Hippocampal formation (tissue), 2 donors: ENCODE data around the gene TMEM156.
"Not testable (repeated sequence)": the region's sequence is repeated elsewhere in the genome, so short reads cannot be mapped to it uniquely, and the experiment has no call there.

Source experiments
- DNase-seq, 2 donors: peaks; one replicate each; lab custom pipeline; 2025; lab: John Stamatoyannopoulos, UW

The TMEM156 gene

GRCh38 chr4:38990241-38990640 is 42.0 kb downstream of the TMEM156 start:
- DNase-seq, result no peak

GRCh38 chr4:38989487-38989886 is 42.7 kb downstream of the TMEM156 start:
- no peak for DNase-seq

- DNase-seq, result not testable (repeated sequence)
Observed at GRCh38 chr4:38988353-38988752, 43.9 kb downstream of the TMEM156 start.

GRCh38 chr4:38987491-38987890 is 44.7 kb downstream of the TMEM156 start:
- no peak for DNase-seq

- no peak for DNase-seq
Observed at GRCh38 chr4:38985410-38986100, 46.7 kb downstream of the TMEM156 start.

- peak in 1 of 2 donors; percentile 17 for DNase-seq
Observed at GRCh38 chr4:38983787-38984598, 48.2 kb downstream of the TMEM156 start.

DNA sequence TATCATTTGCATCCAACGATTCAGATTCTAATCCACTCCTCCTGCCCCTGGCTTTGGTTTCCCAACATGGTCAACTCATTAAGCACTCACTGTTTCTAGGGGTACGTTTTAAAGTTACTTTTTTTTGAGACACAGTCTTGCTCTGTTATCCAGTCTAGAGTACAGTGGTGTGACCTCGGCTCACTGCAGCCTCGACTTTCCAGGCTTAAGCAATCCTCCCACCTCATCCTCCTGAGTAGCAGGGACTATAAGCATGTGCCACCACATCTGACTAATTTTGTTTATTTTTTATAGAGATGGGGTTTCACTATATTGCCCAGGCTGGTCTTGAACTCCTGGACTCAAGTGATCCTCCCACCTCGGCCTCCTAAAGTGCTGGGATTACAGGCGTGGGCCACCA is 48.9 kb downstream of the TMEM156 start:
- DNase-seq, result no peak

DNA sequence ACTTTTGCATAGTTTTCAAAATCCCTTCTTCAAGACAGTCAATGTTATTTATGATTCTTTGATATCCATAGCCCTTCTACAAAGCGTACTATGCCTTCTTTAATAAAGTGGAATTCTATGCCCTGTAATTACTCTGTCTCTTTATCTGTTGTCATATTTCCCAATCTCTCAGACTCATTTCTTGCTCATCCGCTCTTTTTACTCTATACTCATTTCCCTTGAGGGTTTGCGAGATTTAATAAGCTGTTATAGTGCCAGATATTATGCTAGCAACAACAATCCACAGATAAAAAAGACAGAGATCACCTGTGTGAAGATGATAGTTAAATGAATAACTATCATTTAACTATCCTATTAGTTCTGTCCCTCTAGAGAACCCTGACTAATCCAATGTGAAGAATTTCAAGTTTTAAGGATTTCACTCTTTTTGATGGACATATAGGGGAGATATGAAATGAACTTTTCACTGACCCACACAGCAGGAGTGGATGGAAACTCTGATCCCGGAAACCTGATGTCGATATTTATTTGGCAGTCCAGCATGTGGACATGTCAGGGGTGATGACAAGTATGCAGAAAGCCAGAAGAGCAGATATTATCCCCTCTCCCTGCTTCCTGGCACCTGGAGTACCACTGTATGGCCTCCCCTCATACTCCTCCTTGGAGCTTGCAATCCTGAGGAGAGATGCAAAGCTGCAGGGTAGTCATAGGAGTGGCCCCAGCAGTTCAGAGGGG is 49.7 kb downstream of the TMEM156 start:
- no peak for DNase-seq

DNA sequence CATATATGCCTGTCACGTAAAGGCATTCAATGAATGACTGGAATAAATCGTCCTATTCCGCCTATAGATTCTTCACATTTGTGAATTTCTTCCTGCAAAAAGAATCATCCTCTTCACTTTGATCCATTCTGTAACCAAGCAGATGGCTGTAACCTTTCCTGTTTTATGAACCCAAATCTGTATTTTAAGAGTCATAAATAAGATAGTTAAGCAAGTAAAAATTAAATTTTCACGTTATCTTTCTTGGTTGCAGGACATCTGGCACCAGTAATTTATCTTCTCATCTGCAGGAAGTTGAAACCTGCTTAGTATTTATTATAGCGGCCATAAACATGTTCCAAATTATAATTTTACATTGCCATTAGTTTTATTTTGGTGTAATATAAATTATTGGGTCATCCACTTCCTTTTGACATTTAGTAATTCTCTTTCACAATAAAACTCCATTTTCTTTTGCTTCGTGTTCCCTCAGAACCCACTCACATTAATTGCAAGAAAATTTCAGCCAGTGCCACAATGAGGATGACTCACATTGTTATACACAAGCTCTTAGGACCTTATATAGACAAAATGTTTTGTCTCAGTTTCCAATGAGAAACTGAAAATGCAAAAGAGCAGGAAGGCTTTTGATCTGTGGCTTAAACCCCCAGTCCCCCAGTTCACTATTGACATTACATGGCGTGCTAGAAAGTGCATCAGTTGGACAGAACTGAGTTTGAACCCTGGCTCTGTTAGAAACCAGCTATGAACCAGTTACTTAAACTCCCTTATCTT is 51.1 kb downstream of the TMEM156 start:
- no peak for DNase-seq

- DNase-seq, result peak in 1 of 2 donors; percentile 10
Observed at GRCh38 chr4:38979511-38980230, 52.5 kb downstream of the TMEM156 start.

GRCh38 chr4:38979081-38979480 is 53.1 kb downstream of the TMEM156 start:
- DNase-seq, result no peak

- DNase-seq, result no peak
Observed at GRCh38 chr4:38976308-38976707, 55.9 kb downstream of the TMEM156 start.

GRCh38 chr4:38968668-38969067 is 63.5 kb downstream of the TMEM156 start:
- DNase-seq, result no peak

GRCh38 chr4:38967260-38968095 is 64.7 kb downstream of the TMEM156 start:
- no peak for DNase-seq

DNA sequence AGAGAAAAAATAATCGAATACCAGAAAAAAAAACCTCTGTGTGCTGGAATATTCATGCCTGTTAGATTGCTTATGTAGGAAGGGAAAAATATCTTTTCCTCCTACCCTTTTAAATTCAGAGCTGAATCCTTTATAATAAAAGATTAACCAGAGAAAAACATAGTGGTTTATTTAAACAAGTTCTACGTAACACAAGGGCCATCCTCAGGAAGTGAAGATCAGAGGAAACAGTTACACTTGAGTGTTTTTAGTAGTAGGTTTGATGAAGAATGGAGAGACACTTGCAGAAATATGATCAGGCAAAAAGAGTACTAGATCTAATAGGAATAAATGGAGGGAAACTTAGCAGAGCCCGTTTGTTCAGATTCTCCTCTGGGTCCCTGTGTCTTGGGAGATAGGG is 66.3 kb downstream of the TMEM156 start:
- no peak for DNase-seq

GRCh38 chr4:38964942-38965775 is 67.0 kb downstream of the TMEM156 start:
- no peak for DNase-seq

- DNase-seq, result not testable (repeated sequence)
Observed at GRCh38 chr4:38959248-38959647, 73.0 kb downstream of the TMEM156 start.

DNA sequence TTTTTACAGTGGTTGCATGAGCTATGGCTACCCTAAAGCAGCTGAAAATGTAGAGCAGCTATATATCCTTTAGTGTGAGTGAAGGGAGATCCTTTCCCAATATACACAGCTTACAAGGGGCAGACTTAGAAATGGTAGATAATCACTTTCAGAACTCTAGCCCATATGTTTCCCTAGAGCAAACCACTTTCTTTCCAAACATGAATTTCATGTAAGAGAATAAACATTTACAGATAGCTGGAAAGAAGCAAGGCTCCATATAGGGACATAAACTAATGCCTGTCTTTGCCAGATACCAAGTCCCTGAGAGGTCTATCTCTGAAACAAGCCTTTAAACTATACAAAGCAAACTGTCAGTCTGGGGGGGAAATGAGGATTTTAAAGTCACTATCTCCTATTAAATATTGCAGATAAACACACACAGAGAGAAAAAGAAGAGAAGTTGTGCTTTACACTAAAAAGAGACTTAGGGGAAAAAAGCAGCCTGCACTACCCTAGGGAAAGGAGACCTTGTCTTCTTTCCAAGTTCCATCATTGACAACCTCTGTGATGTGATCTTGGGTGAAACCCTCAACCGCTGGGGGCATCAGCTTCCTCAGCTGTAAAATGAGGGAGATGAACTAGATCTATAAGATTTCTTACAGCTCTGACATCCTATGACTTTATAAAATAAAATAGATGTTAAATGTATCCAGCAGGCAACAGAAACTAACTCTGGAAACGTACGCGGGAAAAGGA is 73.6 kb downstream of the TMEM156 start:
- no peak for DNase-seq

DNA sequence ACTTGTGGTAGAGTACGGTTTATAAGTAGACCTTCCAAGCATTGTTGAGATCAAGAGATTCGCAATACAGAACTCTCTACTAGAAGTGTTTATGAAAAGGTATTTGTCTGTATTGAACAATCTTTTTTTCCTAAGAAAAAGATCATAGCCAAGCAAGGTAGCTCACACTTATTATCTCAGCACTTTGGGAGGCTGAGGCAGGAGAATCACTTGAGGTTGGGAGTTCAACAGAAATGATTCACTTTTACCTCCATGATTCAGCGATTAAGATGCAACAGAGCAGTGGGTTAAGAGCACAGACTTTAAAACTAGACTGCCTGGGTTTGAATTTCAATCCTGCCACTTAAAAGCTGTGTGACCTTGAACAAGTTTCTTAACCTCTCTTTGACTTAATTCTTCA is 74.3 kb downstream of the TMEM156 start:
- DNase-seq, result no peak
